Subcutaneous adipose tissue (tissue), 4 donors: Measurements from ENCODE around the gene STX18. TPM values are rescaled to one million over a fixed set of nuclear protein-coding genes. Genes with fewer than 3 reads are reported as not detected.

Experiments used
- total RNA-seq, 4 donors: library from RNA; depleted of rRNA; stranded (reverse); fragments of >200 nt; gene quantifications; one replicate each; pipeline ENCODE4 v1.1.0, GENCODE V29; 2016
- TF ChIP-seq, protein P1 (sequence below): fragments of 450-650 bp; IDR thresholded peaks from one replicate; pipeline ENCODE4 v1.5.1; 2016; ENCODE audit warnings: low read depth, mild to moderate bottlenecking, control low read depth, antibody characterized with exemption, moderate library complexity

The STX18 gene
- total RNA-seq, 4 donors from 2014 or later, result 17.0 to 29.2 (median 21.6) TPM

DNA sequence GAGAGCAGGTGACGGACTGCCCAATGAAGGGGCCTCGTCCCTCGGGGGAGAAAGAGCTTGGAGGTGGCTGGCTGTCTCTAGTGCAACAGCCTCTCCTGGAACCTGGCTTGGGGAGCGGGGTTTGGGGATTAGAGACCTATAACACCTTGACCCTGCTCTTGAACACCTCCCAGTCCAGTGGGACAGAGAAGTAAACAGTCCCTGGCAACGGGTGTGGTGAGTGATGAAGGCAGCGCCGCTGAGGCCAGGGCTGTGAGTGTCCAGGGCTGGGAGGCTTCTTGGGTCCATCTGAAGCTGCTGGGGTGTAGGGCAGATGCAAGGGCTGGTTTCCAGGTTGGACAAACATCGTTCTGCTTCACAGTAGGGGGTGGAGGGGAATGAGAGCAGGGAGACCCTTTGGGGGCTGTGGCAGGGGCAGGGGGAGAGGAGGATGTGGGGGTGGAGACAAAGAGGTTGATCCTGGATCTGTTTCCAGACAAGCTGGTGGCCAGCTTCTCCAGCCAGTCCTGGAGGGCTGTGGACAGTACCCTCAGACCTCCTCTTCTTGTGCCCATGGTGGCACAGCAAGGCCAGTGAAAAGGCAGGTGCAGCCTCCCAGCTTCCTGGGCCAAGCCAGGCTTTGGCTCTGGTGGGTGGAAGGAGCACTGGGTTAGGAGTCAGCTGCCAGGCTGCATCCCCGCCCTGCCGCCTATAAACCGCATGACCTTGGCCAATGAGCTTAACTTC is 151.2 kb downstream of the STX18 start:
- TF ChIP-seq, protein P1, sequence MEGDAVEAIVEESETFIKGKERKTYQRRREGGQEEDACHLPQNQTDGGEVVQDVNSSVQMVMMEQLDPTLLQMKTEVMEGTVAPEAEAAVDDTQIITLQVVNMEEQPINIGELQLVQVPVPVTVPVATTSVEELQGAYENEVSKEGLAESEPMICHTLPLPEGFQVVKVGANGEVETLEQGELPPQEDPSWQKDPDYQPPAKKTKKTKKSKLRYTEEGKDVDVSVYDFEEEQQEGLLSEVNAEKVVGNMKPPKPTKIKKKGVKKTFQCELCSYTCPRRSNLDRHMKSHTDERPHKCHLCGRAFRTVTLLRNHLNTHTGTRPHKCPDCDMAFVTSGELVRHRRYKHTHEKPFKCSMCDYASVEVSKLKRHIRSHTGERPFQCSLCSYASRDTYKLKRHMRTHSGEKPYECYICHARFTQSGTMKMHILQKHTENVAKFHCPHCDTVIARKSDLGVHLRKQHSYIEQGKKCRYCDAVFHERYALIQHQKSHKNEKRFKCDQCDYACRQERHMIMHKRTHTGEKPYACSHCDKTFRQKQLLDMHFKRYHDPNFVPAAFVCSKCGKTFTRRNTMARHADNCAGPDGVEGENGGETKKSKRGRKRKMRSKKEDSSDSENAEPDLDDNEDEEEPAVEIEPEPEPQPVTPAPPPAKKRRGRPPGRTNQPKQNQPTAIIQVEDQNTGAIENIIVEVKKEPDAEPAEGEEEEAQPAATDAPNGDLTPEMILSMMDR, result no peak

GRCh38 chr4:4390046-4390445 is 151.8 kb downstream of the STX18 start:
- TF ChIP-seq, protein P1, result no peak

DNA sequence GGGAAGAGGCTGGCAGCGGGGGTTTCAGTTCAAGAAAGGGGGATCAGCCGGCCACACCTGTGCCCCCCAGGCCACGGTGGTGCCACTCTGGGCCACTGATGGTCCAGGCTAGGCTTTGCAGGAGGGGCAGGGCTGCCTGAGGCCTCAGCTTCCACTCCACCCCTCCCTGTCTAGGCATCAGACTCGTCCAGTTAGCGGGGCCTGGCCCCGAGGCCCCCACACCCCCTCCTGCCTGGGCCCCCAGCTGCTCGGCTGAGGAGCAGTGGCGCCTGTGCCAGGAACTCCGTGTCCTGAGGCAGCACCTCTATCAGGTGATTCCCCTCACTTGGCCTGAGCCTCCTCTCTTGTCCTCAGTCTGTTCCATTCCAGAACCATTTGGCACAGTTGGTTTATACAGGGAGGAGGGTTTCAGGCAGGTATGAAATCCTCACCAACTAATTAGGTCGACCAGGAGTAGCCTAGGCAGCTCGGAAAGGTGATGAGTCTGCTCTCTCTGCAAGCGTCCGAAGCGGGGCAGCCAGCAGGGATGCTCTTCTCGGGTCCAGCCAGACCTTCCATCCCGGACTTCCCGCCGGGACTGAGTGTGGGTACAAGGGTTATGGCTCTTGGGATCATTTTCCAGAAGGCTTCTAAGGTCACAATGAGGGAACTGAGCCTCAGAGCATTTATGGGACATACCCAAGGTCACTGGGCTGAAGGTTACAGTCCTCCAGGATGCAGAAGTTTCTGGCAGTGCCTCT is 152.8 kb downstream of the STX18 start:
- TF ChIP-seq, protein P1, result no peak

- TF ChIP-seq, protein P1, result no peak
Measured at GRCh38 chr4:4388311-4388790, 153.5 kb downstream of the STX18 start.

- TF ChIP-seq, protein P1, result no peak
Measured at GRCh38 chr4:4387531-4388310, 154.1 kb downstream of the STX18 start.

DNA sequence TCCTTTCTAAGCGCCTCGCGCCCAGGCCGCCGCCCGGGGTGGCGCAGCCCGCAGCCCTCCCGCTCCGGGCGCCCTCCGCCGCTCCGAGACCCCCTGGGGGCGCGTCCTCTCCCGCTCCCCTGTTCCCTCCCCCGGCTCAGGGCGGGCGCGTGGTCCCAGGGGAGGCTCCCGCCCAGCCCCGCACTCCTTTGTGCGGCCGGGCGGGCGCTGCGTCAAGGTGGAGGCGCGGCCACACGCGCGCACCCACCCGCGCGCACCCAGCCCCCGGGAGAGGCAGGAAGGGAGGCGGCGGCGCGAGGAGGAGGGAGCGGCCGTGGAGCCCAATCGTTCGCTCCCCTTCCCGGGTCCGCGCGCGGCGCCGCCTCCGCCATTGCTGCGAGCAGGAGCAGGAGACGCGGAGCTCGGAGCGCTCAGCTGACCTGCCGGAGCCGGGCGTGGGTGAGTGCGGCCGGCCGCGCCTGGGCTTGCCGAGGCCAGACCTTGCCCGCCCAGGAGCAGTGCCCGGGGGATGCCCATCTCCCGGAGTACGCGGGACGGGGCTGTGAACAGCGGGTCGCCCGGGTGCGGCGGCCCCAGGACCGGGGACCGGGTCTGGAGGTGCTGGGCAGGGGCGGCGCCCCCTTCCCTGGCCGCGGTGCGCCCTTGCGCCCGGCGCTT is 155.0 kb downstream of the STX18 start, which contains the start of gene NSG1:
Gene NSG1, plus strand, starts transcription at position 367 of the 657 bp plus-strand sequence. CDS start 528 bp downstream, outside the sequence.
- TF ChIP-seq, protein P1, result no peak
